Body of pancreas (tissue), 4 donors: ENCODE measurements around the gene TMEM202. TPM values are rescaled to one million over a fixed set of nuclear protein-coding genes. Genes with fewer than 3 reads are reported as not detected.
"Not testable (repeated sequence)": the region's sequence is repeated elsewhere in the genome, so short reads cannot be mapped to it uniquely, and the experiment has no call there.

Source experiments
- ATAC-seq: fragments of 150-250 bp; one replicate; pipeline ENCODE4 v1.9.1; 2016
- DNase-seq, 4 donors: peaks; one replicate each; pipeline ENCODE4 v3.0.0-alpha.2; 2019
- H3K27ac ChIP-seq, 4 donors: fragments of 200-600 bp; sonication (generic); 1 replicate in 3 of 4; 2 replicates in 1 of 4; pipeline versions ENCODE4 v1.5.1 to v1.6.1; 2016 to 2019; ENCODE audit warnings: mild to moderate bottlenecking in 1 of 4, mixed read lengths in 1 of 4, moderate library complexity in 1 of 4
- H3K27me3 ChIP-seq, 2 donors: fragments of 200-600 bp; sonication (generic); one replicate each; pipeline ENCODE4 v1.6.0; 2016; ENCODE audit warnings: mild to moderate bottlenecking in 1 of 2
- H3K36me3 ChIP-seq, 2 donors: fragments of 200-600 bp; sonication (generic); replicated peaks in 1 of 2; 2 replicates each; pipeline ENCODE4 v1.5.1; 2016; ENCODE audit warnings: low read depth in 2 of 2; ENCODE audit not compliant: insufficient read depth in 1 of 2
- H3K4me1 ChIP-seq: fragments of 200-600 bp; sonication (generic); one replicate; pipeline ENCODE4 v1.6.0; 2016
- H3K4me3 ChIP-seq, 2 donors: fragments of 200-600 bp; sonication (generic); 1 replicate in 1 of 2; 2 replicates in 1 of 2; pipeline ENCODE4 v1.5.1; 2016 to 2019
- H3K9me3 ChIP-seq, 3 donors: fragments of 200-600 bp; sonication (generic); 1 replicate in 2 of 3; 2 replicates in 1 of 3; pipeline ENCODE4 v1.5.1; 2016
- CTCF ChIP-seq, 7 experiments: fragments of 450-650 bp in 4 of 7; fragments of 200-600 bp in 3 of 7; sonication (generic) in 3 of 7; IDR thresholded peaks; one replicate each; pipeline ENCODE4 v1.5.1; 2016 to 2019; ENCODE audit warnings: antibody characterized with exemption in 7 of 7
- POLR2A ChIP-seq, 3 donors: fragments of 450-650 bp; IDR thresholded peaks; one replicate each; pipeline ENCODE4 v1.6.1; 2016; ENCODE audit warnings: antibody characterized with exemption in 3 of 3, mild to moderate bottlenecking in 2 of 3
- WGBS, 2 donors: methylation state at CpG; one replicate each; pipeline ENCODE4 v1.1.5; 2017; 5-methylcytosine and 5-hydroxymethylcytosine counted together
- intact Hi-C: fragments of 100-400 bp; cut with DNase I; formaldehyde crosslinking; loops from one replicate; pipeline ENCODE4 v1.15.1; 2023
- total RNA-seq, 2 donors: library from RNA; depleted of rRNA; stranded (reverse); fragments of >200 nt; gene quantifications; one replicate each; pipeline ENCODE4 v1.1.0, GENCODE V29; 2016

The TMEM202 gene
- total RNA-seq, 2 donors from 2014 or later: not detected

- WGBS, 2 donors: 79 to 87% methylated on average over 5 of the region's 5 CpGs
- no peaks in the 10 kb centered on the region for H3K27me3 ChIP-seq
- H3K27ac ChIP-seq: no peak overlapping the region
- intact Hi-C loops: no loop called here
- DNase-seq (no peak), ATAC-seq (no peak)
- H3K4me3 ChIP-seq: no peak overlapping the region
- TF ChIP-seq CTCF (IDR thresholded peaks at IDR 0.05) (no peak), POLR2A (IDR thresholded peaks at IDR 0.05) (no peak)
- H3K36me3 ChIP-seq: no peaks in the 10 kb centered on the region
- no peaks in the 10 kb centered on the region for H3K4me1 ChIP-seq
- no peaks in the 10 kb centered on the region for H3K9me3 ChIP-seq
Observed at GRCh38 chr15:72411111-72411510, 13.0 kb downstream of the TMEM202 start.

- Histone ChIP-seq H3K27me3 (no peaks in the 10 kb centered on the region), H3K4me1 (no peaks in the 10 kb centered on the region), H3K4me3 (no peak overlapping the region), H3K36me3 (no peaks in the 10 kb centered on the region), H3K9me3 (no peaks in the 10 kb centered on the region), H3K27ac (no peak overlapping the region)
- intact Hi-C loops: no loop called here
- DNase-seq (no peak), ATAC-seq (no peak)
- 6 to 20% methylated on average over 1 of the region's 1 CpG for WGBS, 2 donors
- no peak for TF ChIP-seq POLR2A (IDR thresholded peaks at IDR 0.05)
- no peak for TF ChIP-seq CTCF (IDR thresholded peaks at IDR 0.05)
Observed at GRCh38 chr15:72411544-72411943, 13.4 kb downstream of the TMEM202 start.

GRCh38 chr15:72413337-72413736 lies 15.2 kb downstream of the TMEM202 start:
- ATAC-seq, H3K4me3 ChIP-seq, H3K9me3 ChIP-seq, H3K27ac ChIP-seq, DNase-seq, H3K27me3 ChIP-seq, intact Hi-C loops, H3K36me3 ChIP-seq, H3K4me1 ChIP-seq: not testable (repeated sequence)
- WGBS, 2 donors: 69 to 70% methylated on average over 3 of the region's 3 CpGs

- H3K27me3 ChIP-seq: no peaks in the 10 kb centered on the region
- TF ChIP-seq POLR2A (IDR thresholded peaks at IDR 0.05) (no peak), CTCF (IDR thresholded peaks at IDR 0.05) (no peak)
- no peaks in the 10 kb centered on the region for H3K9me3 ChIP-seq
- DNase-seq: no peak
- no peak for ATAC-seq
- intact Hi-C loops: no loop called here
- no peak overlapping the region for H3K4me3 ChIP-seq
- WGBS, 2 donors: 54 to 65% methylated on average over 2 of the region's 2 CpGs
- no peaks in the 10 kb centered on the region for H3K36me3 ChIP-seq
- H3K4me1 ChIP-seq: no peaks in the 10 kb centered on the region
- H3K27ac ChIP-seq: no peak overlapping the region
Observed at GRCh38 chr15:72415304-72415703, 17.2 kb downstream of the TMEM202 start.

- H3K27ac ChIP-seq, H3K9me3 ChIP-seq, H3K4me3 ChIP-seq, H3K27me3 ChIP-seq, H3K36me3 ChIP-seq, ATAC-seq, DNase-seq, H3K4me1 ChIP-seq, intact Hi-C loops: not testable (repeated sequence)
- WGBS, 2 donors: 71 to 83% methylated on average over 3 of the region's 3 CpGs
Observed at GRCh38 chr15:72419768-72420167, 21.7 kb downstream of the TMEM202 start.

GRCh38 chr15:72420576-72420975 lies 22.5 kb downstream of the TMEM202 start:
- no peak for DNase-seq
- Histone ChIP-seq H3K27ac (no peak overlapping the region), H3K9me3 (no peaks in the 10 kb centered on the region), H3K27me3 (no peaks in the 10 kb centered on the region), H3K36me3 (no peaks in the 10 kb centered on the region), H3K4me3 (no peak overlapping the region), H3K4me1 (no peaks in the 10 kb centered on the region)
- ATAC-seq: no peak
- 47 to 64% methylated on average over 2 of the region's 2 CpGs for WGBS, 2 donors
- TF ChIP-seq CTCF (IDR thresholded peaks at IDR 0.05) (no peak), POLR2A (IDR thresholded peaks at IDR 0.05) (no peak)
- intact Hi-C loops: no loop called here
